Mesothelial cell of epicardium (in vitro differentiated cells): ENCODE results near the gene TMEM229B. TPM values are rescaled to one million over a fixed set of nuclear protein-coding genes. Genes with fewer than 3 reads are reported as not detected.
A peak's percentile ranks its signal among the peaks of the same experiment; 100 is the strongest.

Experiments used
- DNase-seq, 2 experiments: peaks; one replicate each; pipeline ENCODE4 v3.0.0; 2021; ENCODE audit warnings: low spot score in 2 of 2; ENCODE audit not compliant: unreplicated experiment in 2 of 2
- H3K27ac Mint-ChIP-seq: 2 replicates; pipeline ENCODE4 v1.8.0; 2021; ENCODE audit warnings: mixed read lengths
- H3K27me3 Mint-ChIP-seq: 2 replicates; pipeline ENCODE4 v1.8.0; 2021; ENCODE audit warnings: low read depth, mixed read lengths
- H3K36me3 Mint-ChIP-seq: 2 replicates; pipeline ENCODE4 v1.8.0; 2021; ENCODE audit warnings: mixed read lengths
- H3K4me1 Mint-ChIP-seq: 2 replicates; pipeline ENCODE4 v1.8.0; 2021; ENCODE audit warnings: mixed read lengths
- H3K4me3 Mint-ChIP-seq: 2 replicates; pipeline ENCODE4 v1.8.0; 2021; ENCODE audit warnings: mild to moderate bottlenecking, moderate library complexity, mixed read lengths
- H3K9me3 Mint-ChIP-seq: 2 replicates; pipeline ENCODE4 v1.8.0; 2021; ENCODE audit warnings: mixed read lengths
- total RNA-seq: library from RNA; stranded (reverse); gene quantifications from 3 replicates; pipeline ENCODE4 v1.2.1, GENCODE V29; 2021
- TF ChIP-seq, protein P1 (sequence below): fragments of 200-600 bp; sonication (generic); IDR thresholded peaks from one replicate; pipeline ENCODE4 v1.5.0; 2021; ENCODE audit warnings: antibody characterized with exemption; ENCODE audit not compliant: unreplicated experiment

Gene TMEM229B
- total RNA-seq, 1 donor from 2014 or later = 0.83 TPM

DNA sequence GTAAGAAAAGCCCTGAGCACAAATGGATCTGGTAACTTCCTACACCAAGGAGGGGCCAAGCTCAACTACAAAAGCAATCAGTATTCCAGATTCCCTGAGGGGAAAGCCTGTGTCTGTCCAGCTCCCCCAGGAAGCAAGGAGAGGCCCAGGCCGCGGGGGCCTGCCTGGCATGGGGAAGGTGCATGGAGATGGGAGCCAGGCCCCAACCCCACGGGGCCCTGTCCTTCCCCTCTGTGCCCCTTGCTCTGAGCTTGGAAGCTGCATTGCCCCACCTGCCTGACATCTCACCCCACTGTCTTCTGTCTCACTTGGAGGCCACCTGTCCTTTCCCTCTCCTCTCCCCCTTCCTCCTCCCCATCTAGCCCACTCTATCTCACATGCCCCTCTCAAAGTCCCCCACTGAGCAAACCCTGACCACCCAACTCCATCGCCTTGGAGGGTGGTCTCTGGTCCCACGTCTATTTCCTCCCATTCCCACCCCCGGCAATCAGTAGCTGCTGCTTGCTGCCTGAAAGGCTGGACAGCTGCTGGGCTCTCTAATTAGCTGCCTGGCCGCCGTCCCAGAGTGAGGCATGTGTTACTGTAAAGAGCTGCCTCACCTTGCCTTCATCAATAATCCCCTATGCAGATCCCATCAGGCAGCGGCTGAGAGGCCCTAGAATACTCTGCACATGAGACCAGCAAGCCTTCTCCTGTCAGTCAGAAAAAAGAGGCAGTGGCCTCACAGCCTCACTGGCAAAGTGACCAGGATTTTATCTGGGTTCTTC lies 3.4 kb upstream of the TMEM229B start:
- Mint-ChIP-seq H3K36me3 (peaks cover 8% of the 10 kb centered on the region), H3K4me3 (no peak overlapping the region), H3K27me3 (peaks cover 4% of the 10 kb centered on the region), H3K9me3 (peaks cover 14% of the 10 kb centered on the region), H3K4me1 (peaks cover 5% of the 10 kb centered on the region), H3K27ac (no peak overlapping the region)
- peak in 1 of 2 experiments; percentile 51 for DNase-seq
- TF ChIP-seq, protein P1, sequence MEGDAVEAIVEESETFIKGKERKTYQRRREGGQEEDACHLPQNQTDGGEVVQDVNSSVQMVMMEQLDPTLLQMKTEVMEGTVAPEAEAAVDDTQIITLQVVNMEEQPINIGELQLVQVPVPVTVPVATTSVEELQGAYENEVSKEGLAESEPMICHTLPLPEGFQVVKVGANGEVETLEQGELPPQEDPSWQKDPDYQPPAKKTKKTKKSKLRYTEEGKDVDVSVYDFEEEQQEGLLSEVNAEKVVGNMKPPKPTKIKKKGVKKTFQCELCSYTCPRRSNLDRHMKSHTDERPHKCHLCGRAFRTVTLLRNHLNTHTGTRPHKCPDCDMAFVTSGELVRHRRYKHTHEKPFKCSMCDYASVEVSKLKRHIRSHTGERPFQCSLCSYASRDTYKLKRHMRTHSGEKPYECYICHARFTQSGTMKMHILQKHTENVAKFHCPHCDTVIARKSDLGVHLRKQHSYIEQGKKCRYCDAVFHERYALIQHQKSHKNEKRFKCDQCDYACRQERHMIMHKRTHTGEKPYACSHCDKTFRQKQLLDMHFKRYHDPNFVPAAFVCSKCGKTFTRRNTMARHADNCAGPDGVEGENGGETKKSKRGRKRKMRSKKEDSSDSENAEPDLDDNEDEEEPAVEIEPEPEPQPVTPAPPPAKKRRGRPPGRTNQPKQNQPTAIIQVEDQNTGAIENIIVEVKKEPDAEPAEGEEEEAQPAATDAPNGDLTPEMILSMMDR = no peak

DNA sequence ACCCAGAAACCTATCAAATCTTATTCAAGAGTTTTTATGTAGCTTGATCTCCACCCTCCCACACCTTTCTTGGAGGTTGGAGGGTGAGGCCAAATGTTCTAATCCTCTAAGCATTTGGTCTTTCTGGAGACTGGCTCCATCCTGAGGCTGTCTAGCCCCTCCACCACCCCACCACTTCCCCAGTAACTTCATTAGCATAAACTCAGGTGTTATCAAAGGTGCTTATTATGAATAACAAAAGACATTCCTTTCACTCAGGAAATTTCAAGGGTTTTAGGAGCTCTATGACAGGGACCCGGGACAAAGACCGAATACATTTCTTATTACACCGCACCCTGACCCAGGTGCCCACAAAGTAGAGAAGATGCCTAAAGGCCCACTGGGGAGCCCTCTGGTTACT lies 2.8 kb upstream of the TMEM229B start:
- Mint-ChIP-seq H3K27ac (no peak overlapping the region), H3K36me3 (peaks cover 8% of the 10 kb centered on the region), H3K4me3 (no peak overlapping the region), H3K27me3 (peaks cover 4% of the 10 kb centered on the region), H3K9me3 (peaks cover 14% of the 10 kb centered on the region), H3K4me1 (peaks cover 5% of the 10 kb centered on the region)
- TF ChIP-seq, protein P1 = no peak
- DNase-seq = no peak

DNA sequence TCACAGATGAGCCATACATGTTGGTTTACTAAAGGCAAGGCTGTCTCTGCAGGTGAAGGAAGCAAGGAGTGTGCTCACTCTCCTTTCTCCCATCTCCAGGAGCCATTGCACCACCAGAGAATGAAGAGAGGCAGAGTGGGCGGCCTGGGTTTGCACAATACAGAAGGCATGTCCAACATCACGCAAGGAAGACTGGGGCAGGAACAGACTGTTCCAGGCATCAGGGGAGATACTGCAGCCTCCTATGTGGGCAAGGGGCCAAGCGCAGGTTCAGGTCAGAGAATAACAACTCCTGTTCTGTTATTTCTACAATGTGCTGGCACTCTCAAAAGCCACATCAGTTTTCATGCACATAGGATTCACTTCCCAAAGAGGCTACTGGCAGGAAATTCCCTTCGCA lies 1.7 kb upstream of the TMEM229B start:
- Mint-ChIP-seq H3K27me3 (peaks cover 4% of the 10 kb centered on the region), H3K4me1 (peaks cover 13% of the 10 kb centered on the region), H3K27ac (no peak overlapping the region), H3K9me3 (peaks cover 14% of the 10 kb centered on the region), H3K4me3 (no peak overlapping the region), H3K36me3 (peaks cover 8% of the 10 kb centered on the region)
- TF ChIP-seq, protein P1 = no peak
- DNase-seq = no peak

DNA sequence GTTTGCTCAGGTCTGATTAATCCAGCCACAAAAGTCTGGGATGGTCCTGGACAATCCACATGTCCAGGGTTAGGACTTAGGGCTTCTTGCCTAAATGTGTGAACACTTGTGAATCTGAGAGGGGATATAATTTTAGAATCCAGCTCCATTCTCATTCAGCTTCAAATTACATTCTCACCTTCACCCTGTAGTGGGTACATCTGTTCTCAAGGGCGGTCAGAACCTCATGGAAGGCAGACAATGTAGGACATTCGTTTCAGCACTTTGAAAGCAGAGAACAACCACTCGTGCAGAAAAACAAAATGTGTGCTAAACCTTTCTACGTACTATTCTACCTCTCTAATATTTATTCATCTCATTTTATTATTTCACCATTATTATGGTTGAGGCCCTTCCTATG lies 1.2 kb downstream of the TMEM229B start:
- no peak overlapping the region for H3K27ac Mint-ChIP-seq
- H3K9me3 Mint-ChIP-seq = no peaks in the 10 kb centered on the region
- peaks cover 4% of the 10 kb centered on the region for H3K27me3 Mint-ChIP-seq
- TF ChIP-seq, protein P1 = no peak
- H3K4me1 Mint-ChIP-seq = peaks cover 13% of the 10 kb centered on the region
- H3K4me3 Mint-ChIP-seq = no peak overlapping the region
- H3K36me3 Mint-ChIP-seq = no peaks in the 10 kb centered on the region
- no peak for DNase-seq

DNA sequence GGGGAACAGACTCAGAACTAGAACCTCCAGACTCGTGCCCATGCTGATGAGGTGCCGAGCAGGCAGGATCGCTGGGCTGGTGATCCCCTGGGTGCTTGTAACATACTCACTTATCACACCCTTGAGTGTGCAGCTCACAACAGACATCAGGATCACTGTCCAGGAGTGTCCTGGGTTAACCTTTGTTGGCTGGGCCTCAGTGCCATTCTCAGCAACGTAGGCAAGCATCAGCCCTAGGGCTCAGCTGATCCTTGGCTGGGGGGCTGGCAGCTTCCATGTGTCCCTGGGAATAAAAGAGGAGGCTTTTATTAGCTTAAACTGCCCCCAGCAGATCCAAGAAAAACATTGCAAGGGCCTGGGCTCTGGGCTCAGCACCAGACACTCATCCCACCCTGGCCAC lies 1.6 kb downstream of the TMEM229B start:
- Mint-ChIP-seq H3K4me3 (no peak overlapping the region), H3K9me3 (no peaks in the 10 kb centered on the region), H3K27ac (no peak overlapping the region), H3K27me3 (peaks cover 3% of the 10 kb centered on the region), H3K36me3 (no peaks in the 10 kb centered on the region), H3K4me1 (peaks cover 8% of the 10 kb centered on the region)
- TF ChIP-seq, protein P1 = no peak
- DNase-seq = no peak
